ENCODE data around the gene MSANTD3.

DNA sequence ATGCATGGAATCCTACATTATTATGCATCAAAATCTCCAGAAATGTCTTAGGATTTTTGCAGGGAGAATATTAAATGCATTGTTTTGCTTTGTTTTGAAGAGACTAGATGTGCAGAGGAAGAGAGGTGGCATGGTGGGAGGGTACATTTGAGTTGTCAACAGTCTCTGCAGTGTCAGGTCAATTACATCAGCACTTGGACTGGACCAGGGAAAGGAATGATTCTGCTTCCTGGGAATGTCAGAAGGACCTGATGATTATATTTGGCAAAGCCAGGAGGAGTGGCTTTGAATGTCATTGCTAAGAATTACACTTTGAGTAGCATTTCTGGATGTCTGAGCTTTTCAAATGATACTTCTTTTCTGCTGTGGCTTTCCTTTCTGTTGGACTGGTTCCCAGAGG is 28.5 kb downstream of the MSANTD3 start:
- no peak for TF ChIP-seq POLR2A (IDR thresholded peaks at IDR 0.05; ENCODE audit: low read length)
- no peak for TF ChIP-seq GATA1 (IDR thresholded peaks at IDR 0.05; ENCODE audit: low read depth, low read length)

Data from erythroblast (primary cell).